ENCODE results near the gene PTCD2. TPM values are rescaled to one million over a fixed set of nuclear protein-coding genes. Genes with fewer than 3 reads are reported as not detected.

Gene PTCD2
- total and polyA plus RNA-seq, 2 of the 8 experiments (the other 6 are each of a cell fraction or from before 2014, with no cell fraction given), result 7.3 to 15.4 TPM

GRCh38 chr5:72319976-72320752 lies at the start of gene PTCD2, which contains the start of gene MRPS27 (continued):
- peak; percentile 92 for TF ChIP-seq ASH2L (IDR thresholded peaks at IDR 0.05; ENCODE audit: low read length)
- TF ChIP-seq TBP (IDR thresholded peaks at IDR 0.05; ENCODE audit: low read depth, low read length), result peak; percentile 88
- no peak for TF ChIP-seq FOSL1 (IDR thresholded peaks at IDR 0.05; ENCODE audit: insufficient read depth, low read depth, low read length)
- TF ChIP-seq TAF7 (optimal IDR thresholded peaks at IDR 0.05; ENCODE audit: borderline replicate concordance, low read depth, low read length), result peak; percentile 92
- no peak for TF ChIP-seq ZNF274 (IDR thresholded peaks at IDR 0.05; ENCODE audit: borderline replicate concordance, extremely low read depth, low read length)
- peak; percentile 98 for TF ChIP-seq CREB1 (IDR thresholded peaks at IDR 0.05)
- peak; percentile 93 for TF ChIP-seq SP4 (IDR thresholded peaks at IDR 0.05; ENCODE audit: low read length)
- TF ChIP-seq SAP30 (IDR thresholded peaks at IDR 0.05; ENCODE audit: insufficient read depth, insufficient replicate concordance, low read length), result no peak
- no peak for TF ChIP-seq NANOG (IDR thresholded peaks at IDR 0.05; ENCODE audit: insufficient read depth, low read depth, low read length, poor library complexity, severe bottlenecking)
- TF ChIP-seq EGR1 (IDR thresholded peaks at IDR 0.05; ENCODE audit: borderline replicate concordance, low read depth, low read length), result peak; percentile 61
- peak; percentile 84 for TF ChIP-seq JUND (IDR thresholded peaks at IDR 0.05; ENCODE audit: low read length)
- TF ChIP-seq BACH1 (IDR thresholded peaks at IDR 0.05; ENCODE audit: low read length), result no peak
- no peak for TF ChIP-seq SIRT6 (IDR thresholded peaks at IDR 0.05; ENCODE audit: low read length)
- no peak for TF ChIP-seq CBX5 (IDR thresholded peaks at IDR 0.05; ENCODE audit: low read depth, low read length)
- no peak for TF ChIP-seq NRF1 (IDR thresholded peaks at IDR 0.05; ENCODE audit: low read depth, low read length)
- no peak for TF ChIP-seq KDM1A (IDR thresholded peaks at IDR 0.05; ENCODE audit: borderline replicate concordance, low read length)
- TF ChIP-seq RBBP5 (IDR thresholded peaks at IDR 0.05; ENCODE audit: borderline replicate concordance, low read depth, low read length), result no peak; the same call in 1 of the 2 replicates
- TF ChIP-seq RAD21 (IDR thresholded peaks at IDR 0.05 in 1 of 2, conservative IDR thresholded peaks at IDR 0.05 in 1 of 2; ENCODE audit: low read depth in 2 of 2, low read length in 2 of 2), result no peak
- TF ChIP-seq SIX5 (IDR thresholded peaks at IDR 0.05; ENCODE audit: low read depth, low read length), result peak; percentile 47; the same call in 1 of the 2 replicates
- TF ChIP-seq POU5F1 (IDR thresholded peaks at IDR 0.05; ENCODE audit: low read depth, low read length), result no peak
- no peak for TF ChIP-seq GTF2F1 (IDR thresholded peaks at IDR 0.05; ENCODE audit: borderline replicate concordance, low read depth, low read length)
- TF ChIP-seq ATF3 (IDR thresholded peaks at IDR 0.05; ENCODE audit: insufficient read depth, low read depth, low read length), result 0 out of 2 replicates have a peak, but pooled peaks have one; percentile 48
- peak; percentile 93 for TF ChIP-seq POLR2AphosphoS5 (IDR thresholded peaks at IDR 0.05; ENCODE audit: low read depth, low read length)
- peak; percentile 96 for TF ChIP-seq SP1 (IDR thresholded peaks at IDR 0.05; ENCODE audit: low read depth, low read length)

Measured in H1 (cell line).